Measurements from ENCODE around the gene LDAH.

Gene LDAH

DNA sequence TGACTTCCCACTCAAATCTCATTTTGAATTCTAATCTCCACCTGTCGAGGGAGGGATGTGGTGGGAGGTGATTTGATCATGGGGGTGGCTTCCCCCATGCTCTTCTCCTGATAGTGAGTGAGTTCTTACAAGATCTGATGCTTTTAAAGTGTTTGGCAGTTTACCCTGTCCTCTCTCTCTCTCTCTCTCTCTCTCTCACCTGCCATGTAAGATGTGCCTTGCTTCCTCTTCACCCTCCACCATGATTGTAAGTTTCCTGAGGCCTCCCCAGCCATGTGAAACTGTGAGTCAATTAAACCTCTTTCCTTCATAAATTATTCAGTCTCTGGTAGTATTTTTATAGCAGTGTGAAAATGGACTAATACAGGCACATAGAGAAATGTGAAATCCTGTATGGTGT, 7.0 kb upstream of the LDAH start:
- Histone ChIP-seq H3K4me1 (ENCODE audit: control insufficient read depth in 2 of 2, insufficient read depth in 1 of 2, low read depth in 1 of 2, low read length in 2 of 2) (no peaks in the 10 kb centered on the region), H2AFZ (ENCODE audit: low read length) (no peak overlapping the region), H2BK12ac (ENCODE audit: low read length) (no peak overlapping the region), H3K4ac (ENCODE audit: low read length) (no peak overlapping the region), H3K18ac (ENCODE audit: low read length) (no peak overlapping the region), H2BK5ac (ENCODE audit: low read length) (no peak overlapping the region), H3K9ac (ENCODE audit: low read depth, low read length, poor library complexity) (no peak overlapping the region), H3K4me2 (ENCODE audit: insufficient read depth, low read length, poor library complexity, severe bottlenecking) (no peak overlapping the region), H3K27ac (replicated peaks; ENCODE audit: low read length) (no peak overlapping the region), H3K79me1 (ENCODE audit: low read depth, low read length) (no peaks in the 10 kb centered on the region), H2BK120ac (ENCODE audit: low read depth, low read length) (no peak overlapping the region), H3K36me3 (replicated peaks in 1 of 2; ENCODE audit: control insufficient read depth in 2 of 2, insufficient read depth in 2 of 2, low read length in 2 of 2) (no peaks in the 10 kb centered on the region), H3K9me3 (replicated peaks in 1 of 2; ENCODE audit: control insufficient read depth in 2 of 2, insufficient read depth in 1 of 2, low read depth in 1 of 2, low read length in 2 of 2) (no peaks in the 10 kb centered on the region), H3K14ac (ENCODE audit: low read length) (no peak overlapping the region), H3K4me3 (ENCODE audit: low read length in 2 of 2) (no peak overlapping the region), H2BK15ac (ENCODE audit: low read length) (no peak overlapping the region), H4K91ac (ENCODE audit: low read depth, low read length, poor library complexity) (no peak overlapping the region), H3K27me3 (ENCODE audit: control insufficient read depth in 3 of 3, insufficient read depth in 3 of 3, low read depth in 1 of 3, low read length in 3 of 3) (no peaks in the 10 kb centered on the region), H4K8ac (ENCODE audit: low read depth, low read length) (no peak overlapping the region), H2AK5ac (ENCODE audit: low read depth, low read length) (no peak overlapping the region), H3K23ac (ENCODE audit: low read depth, low read length, poor library complexity) (no peak overlapping the region)
- no peak for DNase-seq (ENCODE audit: low spot score)
- no CpG with 5 or more reads among the region's 1 CpG for WGBS, 2 donors (ENCODE audit: extremely low coverage in 2 of 2, insufficient read length in 2 of 2, insufficient replicate concordance in 1 of 2)

DNA sequence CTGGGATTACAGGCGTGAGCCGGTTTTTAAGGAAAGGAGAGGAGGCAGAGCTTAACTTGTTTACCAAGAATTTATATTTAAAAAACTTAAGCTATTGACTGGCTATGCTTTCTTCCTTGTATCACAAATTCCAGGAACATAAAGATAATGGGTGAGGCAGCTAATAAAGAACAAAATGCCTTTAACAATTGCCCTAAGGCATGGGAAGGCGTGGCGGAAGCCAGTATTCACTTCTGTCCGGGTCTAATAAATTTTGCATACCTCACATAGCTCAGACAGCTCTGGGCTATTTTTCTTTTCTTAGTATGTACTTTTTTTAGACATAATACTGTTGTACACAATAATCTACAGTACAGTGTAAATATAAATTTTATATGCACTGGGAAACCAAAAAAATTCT, 1.0 kb upstream of the LDAH start:
- Histone ChIP-seq H3K27ac (replicated peaks; ENCODE audit: low read length) (no peak overlapping the region), H2BK5ac (ENCODE audit: low read length) (no peak overlapping the region), H3K23ac (ENCODE audit: low read depth, low read length, poor library complexity) (no peak overlapping the region), H2AFZ (ENCODE audit: low read length) (no peak overlapping the region), H3K4me2 (ENCODE audit: insufficient read depth, low read length, poor library complexity, severe bottlenecking) (no peak overlapping the region), H3K4me1 (ENCODE audit: control insufficient read depth in 2 of 2, insufficient read depth in 1 of 2, low read depth in 1 of 2, low read length in 2 of 2) (no peaks in the 10 kb centered on the region), H3K79me1 (ENCODE audit: low read depth, low read length) (no peaks in the 10 kb centered on the region), H3K9ac (ENCODE audit: low read depth, low read length, poor library complexity) (no peak overlapping the region), H3K27me3 (ENCODE audit: control insufficient read depth in 3 of 3, insufficient read depth in 3 of 3, low read depth in 1 of 3, low read length in 3 of 3) (no peaks in the 10 kb centered on the region), H3K9me3 (replicated peaks in 1 of 2; ENCODE audit: control insufficient read depth in 2 of 2, insufficient read depth in 1 of 2, low read depth in 1 of 2, low read length in 2 of 2) (no peaks in the 10 kb centered on the region), H2BK120ac (ENCODE audit: low read depth, low read length) (no peak overlapping the region), H3K4me3 (ENCODE audit: low read length in 2 of 2) (no peak overlapping the region), H2AK5ac (ENCODE audit: low read depth, low read length) (no peak overlapping the region), H3K36me3 (replicated peaks in 1 of 2; ENCODE audit: control insufficient read depth in 2 of 2, insufficient read depth in 2 of 2, low read length in 2 of 2) (no peaks in the 10 kb centered on the region), H2BK15ac (ENCODE audit: low read length) (no peak overlapping the region), H3K4ac (ENCODE audit: low read length) (no peak overlapping the region), H3K14ac (ENCODE audit: low read length) (no peak overlapping the region), H4K8ac (ENCODE audit: low read depth, low read length) (no peak overlapping the region), H4K91ac (ENCODE audit: low read depth, low read length, poor library complexity) (no peak overlapping the region), H3K18ac (ENCODE audit: low read length) (no peak overlapping the region), H2BK12ac (ENCODE audit: low read length) (no peak overlapping the region)
- DNase-seq (ENCODE audit: low spot score), result no peak
- no CpG with 5 or more reads among the region's 5 CpGs for WGBS, 2 donors (ENCODE audit: extremely low coverage in 2 of 2, insufficient read length in 2 of 2, insufficient replicate concordance in 1 of 2)

- no peak overlapping the region for H4K91ac ChIP-seq (ENCODE audit: low read depth, low read length, poor library complexity)
- H3K36me3 ChIP-seq (replicated peaks in 1 of 2; ENCODE audit: control insufficient read depth in 2 of 2, insufficient read depth in 2 of 2, low read length in 2 of 2), result peaks cover 0 to 12% of the 10 kb centered on the region in 2 donors
- no peak overlapping the region for H3K9ac ChIP-seq (ENCODE audit: low read depth, low read length, poor library complexity)
- no peak overlapping the region for H3K4me2 ChIP-seq (ENCODE audit: insufficient read depth, low read length, poor library complexity, severe bottlenecking)
- H3K23ac ChIP-seq (ENCODE audit: low read depth, low read length, poor library complexity), result no peak overlapping the region
- no peak overlapping the region for H3K18ac ChIP-seq (ENCODE audit: low read length)
- H3K9me3 ChIP-seq (replicated peaks in 1 of 2; ENCODE audit: control insufficient read depth in 2 of 2, insufficient read depth in 1 of 2, low read depth in 1 of 2, low read length in 2 of 2), result no peaks in the 10 kb centered on the region
- no peak overlapping the region for H3K4me3 ChIP-seq (ENCODE audit: low read length in 2 of 2)
- H2BK5ac ChIP-seq (ENCODE audit: low read length), result no peak overlapping the region
- H4K8ac ChIP-seq (ENCODE audit: low read depth, low read length), result no peak overlapping the region
- H2AFZ ChIP-seq (ENCODE audit: low read length), result no peak overlapping the region
- no peak overlapping the region for H3K14ac ChIP-seq (ENCODE audit: low read length)
- WGBS, 2 donors (ENCODE audit: extremely low coverage in 2 of 2, insufficient read length in 2 of 2, insufficient replicate concordance in 1 of 2), result no CpG with 5 or more reads among the region's 2 CpGs
- H3K4ac ChIP-seq (ENCODE audit: low read length), result no peak overlapping the region
- H2BK120ac ChIP-seq (ENCODE audit: low read depth, low read length), result no peak overlapping the region
- H3K4me1 ChIP-seq (ENCODE audit: control insufficient read depth in 2 of 2, insufficient read depth in 1 of 2, low read depth in 1 of 2, low read length in 2 of 2), result no peaks in the 10 kb centered on the region
- H2AK5ac ChIP-seq (ENCODE audit: low read depth, low read length), result no peak overlapping the region
- DNase-seq (ENCODE audit: low spot score), result no peak
- no peaks in the 10 kb centered on the region for H3K79me1 ChIP-seq (ENCODE audit: low read depth, low read length)
- no peaks in the 10 kb centered on the region for H3K27me3 ChIP-seq (ENCODE audit: control insufficient read depth in 3 of 3, insufficient read depth in 3 of 3, low read depth in 1 of 3, low read length in 3 of 3)
- no peak overlapping the region for H3K27ac ChIP-seq (replicated peaks; ENCODE audit: low read length)
- no peak overlapping the region for H2BK15ac ChIP-seq (ENCODE audit: low read length)
- no peak overlapping the region for H2BK12ac ChIP-seq (ENCODE audit: low read length)
These were observed 4.1 kb downstream of the LDAH start for GRCh38 chr2:20818820-20819219.

GRCh38 chr2:20815216-20815615, 7.7 kb downstream of the LDAH start:
- Histone ChIP-seq H3K23ac (ENCODE audit: low read depth, low read length, poor library complexity) (no peak overlapping the region), H2AK5ac (ENCODE audit: low read depth, low read length) (no peak overlapping the region), H3K4me2 (ENCODE audit: insufficient read depth, low read length, poor library complexity, severe bottlenecking) (no peak overlapping the region), H3K79me1 (ENCODE audit: low read depth, low read length) (no peaks in the 10 kb centered on the region), H3K9me3 (replicated peaks in 1 of 2; ENCODE audit: control insufficient read depth in 2 of 2, insufficient read depth in 1 of 2, low read depth in 1 of 2, low read length in 2 of 2) (no peaks in the 10 kb centered on the region), H3K4me3 (ENCODE audit: low read length in 2 of 2) (no peak overlapping the region), H4K8ac (ENCODE audit: low read depth, low read length) (no peak overlapping the region), H2AFZ (ENCODE audit: low read length) (no peak overlapping the region), H3K9ac (ENCODE audit: low read depth, low read length, poor library complexity) (no peak overlapping the region), H3K18ac (ENCODE audit: low read length) (no peak overlapping the region), H4K91ac (ENCODE audit: low read depth, low read length, poor library complexity) (no peak overlapping the region), H2BK12ac (ENCODE audit: low read length) (no peak overlapping the region), H3K4me1 (ENCODE audit: control insufficient read depth in 2 of 2, insufficient read depth in 1 of 2, low read depth in 1 of 2, low read length in 2 of 2) (no peaks in the 10 kb centered on the region), H3K27ac (replicated peaks; ENCODE audit: low read length) (no peak overlapping the region), H3K14ac (ENCODE audit: low read length) (no peak overlapping the region), H2BK120ac (ENCODE audit: low read depth, low read length) (no peak overlapping the region), H3K36me3 (replicated peaks in 1 of 2; ENCODE audit: control insufficient read depth in 2 of 2, insufficient read depth in 2 of 2, low read length in 2 of 2) (peaks cover 0 to 12% of the 10 kb centered on the region in 2 donors), H2BK5ac (ENCODE audit: low read length) (no peak overlapping the region), H3K27me3 (ENCODE audit: control insufficient read depth in 3 of 3, insufficient read depth in 3 of 3, low read depth in 1 of 3, low read length in 3 of 3) (no peaks in the 10 kb centered on the region), H2BK15ac (ENCODE audit: low read length) (no peak overlapping the region), H3K4ac (ENCODE audit: low read length) (no peak overlapping the region)
- DNase-seq (ENCODE audit: low spot score), result no peak
- no CpG with 5 or more reads among the region's 1 CpG for WGBS, 2 donors (ENCODE audit: extremely low coverage in 2 of 2, insufficient read length in 2 of 2, insufficient replicate concordance in 1 of 2)
